Measurements from ENCODE around the gene FAM110A.

FAM110A gene

GRCh38 chr20:828987-829386, 4.5 kb upstream of the FAM110A start:
- TF ChIP-seq, protein P1, sequence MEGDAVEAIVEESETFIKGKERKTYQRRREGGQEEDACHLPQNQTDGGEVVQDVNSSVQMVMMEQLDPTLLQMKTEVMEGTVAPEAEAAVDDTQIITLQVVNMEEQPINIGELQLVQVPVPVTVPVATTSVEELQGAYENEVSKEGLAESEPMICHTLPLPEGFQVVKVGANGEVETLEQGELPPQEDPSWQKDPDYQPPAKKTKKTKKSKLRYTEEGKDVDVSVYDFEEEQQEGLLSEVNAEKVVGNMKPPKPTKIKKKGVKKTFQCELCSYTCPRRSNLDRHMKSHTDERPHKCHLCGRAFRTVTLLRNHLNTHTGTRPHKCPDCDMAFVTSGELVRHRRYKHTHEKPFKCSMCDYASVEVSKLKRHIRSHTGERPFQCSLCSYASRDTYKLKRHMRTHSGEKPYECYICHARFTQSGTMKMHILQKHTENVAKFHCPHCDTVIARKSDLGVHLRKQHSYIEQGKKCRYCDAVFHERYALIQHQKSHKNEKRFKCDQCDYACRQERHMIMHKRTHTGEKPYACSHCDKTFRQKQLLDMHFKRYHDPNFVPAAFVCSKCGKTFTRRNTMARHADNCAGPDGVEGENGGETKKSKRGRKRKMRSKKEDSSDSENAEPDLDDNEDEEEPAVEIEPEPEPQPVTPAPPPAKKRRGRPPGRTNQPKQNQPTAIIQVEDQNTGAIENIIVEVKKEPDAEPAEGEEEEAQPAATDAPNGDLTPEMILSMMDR (IDR thresholded peaks at IDR 0.05; ENCODE audit: extremely low read depth, insufficient read depth, missing control alignments), result no peak

GRCh38 chr20:829551-829950, 4.0 kb upstream of the FAM110A start:
- no peak for DNase-seq (ENCODE audit: low spot score)
- in situ Hi-C loops (cut with MboI; ENCODE audit: low pct_unique_long_range_greater_than_20kb, low sequenced_read_pairs, unreplicated experiment), result no loop called here
- TF ChIP-seq, protein P1 (IDR thresholded peaks at IDR 0.05; ENCODE audit: extremely low read depth, insufficient read depth, missing control alignments), result no peak

More at GRCh38 chr20:828987-829386, 4.5 kb upstream of the FAM110A start:
- in situ Hi-C loops (cut with MboI; ENCODE audit: low pct_unique_long_range_greater_than_20kb, low sequenced_read_pairs, unreplicated experiment), result no loop called here
- DNase-seq (ENCODE audit: low spot score), result peak; percentile 31

DNA sequence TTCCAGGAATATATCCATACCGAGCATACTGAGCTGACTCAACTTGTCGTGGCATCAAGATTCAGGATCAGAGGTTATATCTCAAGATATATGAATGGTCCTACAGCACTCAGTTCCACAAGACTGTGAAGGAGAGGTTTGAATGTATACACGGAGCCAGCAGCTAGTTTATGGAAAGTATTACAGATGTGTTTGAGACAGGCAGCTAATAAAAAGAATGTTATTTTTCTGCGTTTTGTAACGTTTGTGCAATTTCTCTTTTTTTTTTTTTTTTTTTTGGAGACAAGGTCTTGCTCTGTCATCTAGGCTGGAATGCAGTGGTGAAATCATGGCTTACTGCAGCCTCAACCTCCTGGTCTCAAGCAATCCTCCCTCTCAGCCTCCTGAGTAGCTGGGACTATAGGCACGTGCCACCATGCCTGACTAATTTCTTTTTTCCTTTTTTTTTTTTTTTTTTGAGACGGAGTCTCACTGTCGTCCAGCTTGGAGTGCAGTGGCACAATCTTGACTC, 3.4 kb upstream of the FAM110A start:
- TF ChIP-seq, protein P1 (IDR thresholded peaks at IDR 0.05; ENCODE audit: extremely low read depth, insufficient read depth, missing control alignments), result no peak
- DNase-seq (ENCODE audit: low spot score), result no peak

GRCh38 chr20:831251-831650, 2.3 kb upstream of the FAM110A start:
- TF ChIP-seq, protein P1 (IDR thresholded peaks at IDR 0.05; ENCODE audit: extremely low read depth, insufficient read depth, missing control alignments), result no peak
- no peak for DNase-seq (ENCODE audit: low spot score)
- in situ Hi-C loops (cut with MboI; ENCODE audit: low pct_unique_long_range_greater_than_20kb, low sequenced_read_pairs, unreplicated experiment), result no loop called here

More for the DNA sequence above, 3.4 kb upstream of the FAM110A start:
- in situ Hi-C loops (cut with MboI; ENCODE audit: low pct_unique_long_range_greater_than_20kb, low sequenced_read_pairs, unreplicated experiment), result no loop called here

- DNase-seq (ENCODE audit: low spot score), result no peak
- in situ Hi-C loops (cut with MboI; ENCODE audit: low pct_unique_long_range_greater_than_20kb, low sequenced_read_pairs, unreplicated experiment), result no loop called here
- TF ChIP-seq, protein P1 (IDR thresholded peaks at IDR 0.05; ENCODE audit: extremely low read depth, insufficient read depth, missing control alignments), result no peak
Measured at GRCh38 chr20:831956-832355, 1.6 kb upstream of the FAM110A start.

- DNase-seq (ENCODE audit: low spot score), result no peak
- TF ChIP-seq, protein P1 (IDR thresholded peaks at IDR 0.05; ENCODE audit: extremely low read depth, insufficient read depth, missing control alignments), result no peak
- in situ Hi-C loops (cut with MboI; ENCODE audit: low pct_unique_long_range_greater_than_20kb, low sequenced_read_pairs, unreplicated experiment), result no loop called here
Measured at GRCh38 chr20:833121-833449, 430 bp upstream of the FAM110A start.
